Ovary (tissue), 3 donors: ENCODE results near the gene HOMER2.

ENCODE experiments used
- POLR2A ChIP-seq: fragments of 450-650 bp; IDR thresholded peaks from one replicate; pipeline ENCODE4 v1.6.1; 2017; ENCODE audit warnings: antibody characterized with exemption, mild to moderate bottlenecking, moderate library complexity
- TF ChIP-seq, protein P1 (sequence below), 3 donors: fragments of 450-650 bp in 2 of 3; fragments of 200-600 bp in 1 of 3; IDR thresholded peaks; one replicate each; pipeline versions ENCODE4 v1.5.1 to v1.8.0; 2016 to 2022; ENCODE audit warnings: antibody characterized with exemption in 3 of 3, mild to moderate bottlenecking in 1 of 3
- donor health status: DM: no; HTN: no; CAD: no.

DNA sequence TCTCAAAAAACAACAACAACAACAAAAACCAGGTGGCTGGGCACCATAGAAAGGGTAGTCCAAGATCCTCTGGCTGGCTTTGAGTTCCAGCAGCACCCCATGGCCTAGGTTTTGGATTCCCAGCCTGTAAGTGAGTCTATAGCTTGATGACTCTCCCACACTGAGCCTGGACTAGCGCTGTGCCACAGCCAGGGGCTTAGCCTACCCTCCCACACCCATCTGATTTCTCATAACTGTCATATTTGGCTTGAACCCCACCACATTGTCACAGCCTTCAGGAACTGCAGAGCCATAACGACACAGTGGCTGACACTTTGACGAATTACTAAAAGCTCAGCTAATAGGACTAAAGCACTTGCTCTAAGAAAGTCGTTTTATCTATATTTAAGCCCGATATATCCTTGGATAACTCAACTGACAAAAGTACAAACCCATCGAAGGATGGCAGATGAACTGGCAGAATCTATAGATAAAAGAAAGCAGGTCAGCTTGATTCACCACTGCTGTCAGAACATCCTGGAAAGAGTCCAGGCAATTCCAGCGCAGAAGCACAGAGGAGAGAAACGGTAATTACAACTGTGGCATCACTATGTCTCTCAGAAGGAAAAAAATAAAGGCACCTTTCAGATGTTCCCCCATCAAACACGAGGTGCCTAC, 62.1 kb downstream of the HOMER2 start:
- no peak for TF ChIP-seq POLR2A
- TF ChIP-seq, protein P1, sequence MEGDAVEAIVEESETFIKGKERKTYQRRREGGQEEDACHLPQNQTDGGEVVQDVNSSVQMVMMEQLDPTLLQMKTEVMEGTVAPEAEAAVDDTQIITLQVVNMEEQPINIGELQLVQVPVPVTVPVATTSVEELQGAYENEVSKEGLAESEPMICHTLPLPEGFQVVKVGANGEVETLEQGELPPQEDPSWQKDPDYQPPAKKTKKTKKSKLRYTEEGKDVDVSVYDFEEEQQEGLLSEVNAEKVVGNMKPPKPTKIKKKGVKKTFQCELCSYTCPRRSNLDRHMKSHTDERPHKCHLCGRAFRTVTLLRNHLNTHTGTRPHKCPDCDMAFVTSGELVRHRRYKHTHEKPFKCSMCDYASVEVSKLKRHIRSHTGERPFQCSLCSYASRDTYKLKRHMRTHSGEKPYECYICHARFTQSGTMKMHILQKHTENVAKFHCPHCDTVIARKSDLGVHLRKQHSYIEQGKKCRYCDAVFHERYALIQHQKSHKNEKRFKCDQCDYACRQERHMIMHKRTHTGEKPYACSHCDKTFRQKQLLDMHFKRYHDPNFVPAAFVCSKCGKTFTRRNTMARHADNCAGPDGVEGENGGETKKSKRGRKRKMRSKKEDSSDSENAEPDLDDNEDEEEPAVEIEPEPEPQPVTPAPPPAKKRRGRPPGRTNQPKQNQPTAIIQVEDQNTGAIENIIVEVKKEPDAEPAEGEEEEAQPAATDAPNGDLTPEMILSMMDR (IDR thresholded peaks at IDR 0.05), result no peak
